ENCODE measurements around the gene PXDN.
"Not testable (repeated sequence)": the region's sequence is repeated elsewhere in the genome, so short reads cannot be mapped to it uniquely, and the experiment has no call there.

DNA sequence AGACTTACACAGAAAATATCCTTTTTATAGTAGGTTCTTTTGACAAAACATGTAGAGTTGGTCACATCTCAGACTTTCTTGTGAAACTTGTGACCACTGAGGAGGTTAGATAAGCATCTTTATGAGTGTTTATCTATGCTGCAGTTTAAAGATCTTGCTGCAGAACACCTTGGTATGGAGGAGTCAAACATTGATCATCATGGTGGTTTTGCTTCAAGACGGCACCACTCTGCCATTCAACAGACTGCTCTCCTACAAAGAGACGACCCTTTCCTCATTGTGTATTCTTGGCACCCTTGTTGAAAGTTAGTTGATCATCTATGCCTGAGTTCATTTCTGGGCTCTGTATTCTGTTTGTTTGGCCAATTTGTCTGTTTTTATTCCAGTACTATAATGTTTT, 20.0 kb downstream of the PXDN start:
- TF ChIP-seq, protein P1, sequence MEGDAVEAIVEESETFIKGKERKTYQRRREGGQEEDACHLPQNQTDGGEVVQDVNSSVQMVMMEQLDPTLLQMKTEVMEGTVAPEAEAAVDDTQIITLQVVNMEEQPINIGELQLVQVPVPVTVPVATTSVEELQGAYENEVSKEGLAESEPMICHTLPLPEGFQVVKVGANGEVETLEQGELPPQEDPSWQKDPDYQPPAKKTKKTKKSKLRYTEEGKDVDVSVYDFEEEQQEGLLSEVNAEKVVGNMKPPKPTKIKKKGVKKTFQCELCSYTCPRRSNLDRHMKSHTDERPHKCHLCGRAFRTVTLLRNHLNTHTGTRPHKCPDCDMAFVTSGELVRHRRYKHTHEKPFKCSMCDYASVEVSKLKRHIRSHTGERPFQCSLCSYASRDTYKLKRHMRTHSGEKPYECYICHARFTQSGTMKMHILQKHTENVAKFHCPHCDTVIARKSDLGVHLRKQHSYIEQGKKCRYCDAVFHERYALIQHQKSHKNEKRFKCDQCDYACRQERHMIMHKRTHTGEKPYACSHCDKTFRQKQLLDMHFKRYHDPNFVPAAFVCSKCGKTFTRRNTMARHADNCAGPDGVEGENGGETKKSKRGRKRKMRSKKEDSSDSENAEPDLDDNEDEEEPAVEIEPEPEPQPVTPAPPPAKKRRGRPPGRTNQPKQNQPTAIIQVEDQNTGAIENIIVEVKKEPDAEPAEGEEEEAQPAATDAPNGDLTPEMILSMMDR (conservative IDR thresholded peaks at IDR 0.05): not testable (repeated sequence)
- not testable (repeated sequence) for TF ChIP-seq ZFX (IDR thresholded peaks at IDR 0.05)

Data from C4-2B (cell line).